ENCODE results near the gene PRX. TPM values are rescaled to one million over a fixed set of nuclear protein-coding genes. Genes with fewer than 3 reads are reported as not detected.
A peak's percentile ranks its signal among the peaks of the same experiment; 100 is the strongest.

The PRX gene
- total and polyA plus RNA-seq, 2 of the 13 experiments (the other 11 are each of a cell fraction or from before 2014, with no cell fraction given) = 0.66 TPM

DNA sequence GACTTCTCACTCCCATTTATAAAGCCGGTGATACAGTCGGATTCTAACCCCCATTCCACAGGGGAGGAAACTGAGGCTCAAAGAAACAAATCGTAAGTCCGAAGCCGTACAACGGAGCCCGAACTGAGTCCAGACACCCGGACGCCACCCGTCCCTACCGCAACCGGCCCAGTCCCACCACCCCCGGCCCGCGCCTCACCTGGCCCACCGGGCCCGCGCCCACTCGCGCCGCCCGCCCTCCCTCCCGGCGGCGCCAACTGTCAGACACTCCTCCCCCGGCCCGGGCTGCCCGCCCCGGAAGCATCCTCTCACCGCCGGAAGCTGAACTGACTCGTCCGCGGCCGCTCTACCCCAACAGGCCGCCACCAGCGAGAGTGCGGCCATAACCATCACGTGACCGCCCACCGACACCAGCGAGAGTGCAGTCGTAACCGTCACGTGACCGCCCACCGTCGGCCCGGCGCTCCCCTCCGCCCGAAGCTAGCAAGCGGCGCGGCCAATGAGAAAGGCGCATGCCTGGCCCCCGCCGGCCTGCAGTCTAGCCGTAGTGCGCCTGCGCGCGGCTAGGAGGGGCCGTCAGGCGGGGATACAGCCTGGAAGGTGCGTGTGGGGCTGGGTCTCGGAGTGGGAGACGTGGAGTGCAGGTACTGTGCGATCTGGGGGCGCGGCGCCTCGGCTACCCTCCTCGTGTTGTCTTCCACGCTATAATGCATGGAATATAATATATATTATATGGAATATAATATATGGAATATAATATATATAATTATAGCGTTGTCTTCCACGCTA is 64.9 kb downstream of the PRX start, which contains the start of the genes C19orf47 and PLD3 (continued):
- TF ChIP-seq, protein P1, sequence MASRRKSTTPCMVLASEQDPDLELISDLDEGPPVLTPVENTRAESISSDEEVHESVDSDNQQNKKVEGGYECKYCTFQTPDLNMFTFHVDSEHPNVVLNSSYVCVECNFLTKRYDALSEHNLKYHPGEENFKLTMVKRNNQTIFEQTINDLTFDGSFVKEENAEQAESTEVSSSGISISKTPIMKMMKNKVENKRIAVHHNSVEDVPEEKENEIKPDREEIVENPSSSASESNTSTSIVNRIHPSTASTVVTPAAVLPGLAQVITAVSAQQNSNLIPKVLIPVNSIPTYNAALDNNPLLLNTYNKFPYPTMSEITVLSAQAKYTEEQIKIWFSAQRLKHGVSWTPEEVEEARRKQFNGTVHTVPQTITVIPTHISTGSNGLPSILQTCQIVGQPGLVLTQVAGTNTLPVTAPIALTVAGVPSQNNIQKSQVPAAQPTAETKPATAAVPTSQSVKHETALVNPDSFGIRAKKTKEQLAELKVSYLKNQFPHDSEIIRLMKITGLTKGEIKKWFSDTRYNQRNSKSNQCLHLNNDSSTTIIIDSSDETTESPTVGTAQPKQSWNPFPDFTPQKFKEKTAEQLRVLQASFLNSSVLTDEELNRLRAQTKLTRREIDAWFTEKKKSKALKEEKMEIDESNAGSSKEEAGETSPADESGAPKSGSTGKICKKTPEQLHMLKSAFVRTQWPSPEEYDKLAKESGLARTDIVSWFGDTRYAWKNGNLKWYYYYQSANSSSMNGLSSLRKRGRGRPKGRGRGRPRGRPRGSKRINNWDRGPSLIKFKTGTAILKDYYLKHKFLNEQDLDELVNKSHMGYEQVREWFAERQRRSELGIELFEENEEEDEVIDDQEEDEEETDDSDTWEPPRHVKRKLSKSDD (CRISPR knock-in tag; IDR thresholded peaks at IDR 0.05; ENCODE audit: low read depth) = peak; percentile 68; the same call in 1 of the 2 replicates

DNA sequence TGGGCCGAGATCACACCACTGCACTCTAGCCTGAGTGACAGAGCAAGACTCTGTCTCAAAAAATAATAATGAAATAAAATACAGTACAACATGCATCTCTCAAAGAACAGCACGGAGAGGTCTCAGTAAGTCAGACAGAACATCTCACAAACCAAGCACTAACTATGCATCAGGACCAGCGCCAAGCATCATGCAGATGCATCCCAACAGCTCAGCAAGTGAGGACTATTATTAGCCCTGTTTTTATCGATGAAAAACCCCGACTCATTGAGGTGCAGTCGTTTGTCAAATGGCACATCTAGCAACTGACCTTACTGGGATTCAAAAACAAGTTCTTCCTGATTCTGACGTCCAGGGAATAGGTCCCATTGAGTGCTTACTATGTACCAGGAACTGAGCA is 68.8 kb downstream of the PRX start:
- H2AFZ ChIP-seq (ENCODE audit: low read length) = no peak overlapping the region
- H3K9me3 ChIP-seq (ENCODE audit: low read length) = no peaks in the 10 kb centered on the region
- H4K20me1 ChIP-seq (ENCODE audit: insufficient read depth, low read length) = no peaks in the 10 kb centered on the region; the same call in 1 of the 2 replicates
- CTCF ChIA-PET (ENCODE audit: low intra/inter-chr PET ratio, low total read pairs) = no interaction called here
- peaks cover 12% of the 10 kb centered on the region for H3K4me1 ChIP-seq (ENCODE audit: insufficient read depth, low read length)
- H3K79me2 ChIP-seq (ENCODE audit: insufficient read depth, low read length) = peaks cover 20% of the 10 kb centered on the region
- BruUV-seq (replicated peaks) = no TSS peak
- FAIRE-seq (no peak), ATAC-seq (no peak), DNase-seq (ENCODE audit: low spot score) (no peak)
- no peak overlapping the region for H3K4me3 ChIP-seq (replicated peaks in 1 of 3; ENCODE audit: insufficient read depth in 1 of 3, low read depth in 2 of 3, low read length in 3 of 3)
- in situ Hi-C loops (cut with HindIII; ENCODE audit: extremely low pct_ligation_motif_present, low pct_unique_long_range_greater_than_20kb) (no loop called here), intact Hi-C loops (cut with micrococcal nuclease; ENCODE audit: unreplicated experiment) (loop anchor here (10.0 kb wide), 1 partner anchor 80 kb away; the partner anchor contains the start of gene SERTAD1)
- 90% methylated on average over 7 of the region's 7 CpGs for WGBS (ENCODE audit: low lambda C conversion rate)
- no peaks in the 10 kb centered on the region; a peak in 1 of 5 replicates for H3K27me3 ChIP-seq (ENCODE audit: control insufficient read depth in 1 of 2, insufficient read depth in 2 of 2, low read length in 2 of 2)
- H3K4me2 ChIP-seq (ENCODE audit: low read depth, low read length) = no peak overlapping the region
- POLR2A ChIA-PET = no interaction called here
- no peak for TF ChIP-seq MXD4 (CRISPR knock-in tag; IDR thresholded peaks at IDR 0.05)
- TF ChIP-seq, protein P2, sequence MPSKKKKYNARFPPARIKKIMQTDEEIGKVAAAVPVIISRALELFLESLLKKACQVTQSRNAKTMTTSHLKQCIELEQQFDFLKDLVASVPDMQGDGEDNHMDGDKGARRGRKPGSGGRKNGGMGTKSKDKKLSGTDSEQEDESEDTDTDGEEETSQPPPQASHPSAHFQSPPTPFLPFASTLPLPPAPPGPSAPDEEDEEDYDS (CRISPR knock-in tag; IDR thresholded peaks at IDR 0.05) = no peak
- no peak for TF ChIP-seq SP4 (CRISPR knock-in tag; IDR thresholded peaks at IDR 0.05)
- TF ChIP-seq, protein P3, sequence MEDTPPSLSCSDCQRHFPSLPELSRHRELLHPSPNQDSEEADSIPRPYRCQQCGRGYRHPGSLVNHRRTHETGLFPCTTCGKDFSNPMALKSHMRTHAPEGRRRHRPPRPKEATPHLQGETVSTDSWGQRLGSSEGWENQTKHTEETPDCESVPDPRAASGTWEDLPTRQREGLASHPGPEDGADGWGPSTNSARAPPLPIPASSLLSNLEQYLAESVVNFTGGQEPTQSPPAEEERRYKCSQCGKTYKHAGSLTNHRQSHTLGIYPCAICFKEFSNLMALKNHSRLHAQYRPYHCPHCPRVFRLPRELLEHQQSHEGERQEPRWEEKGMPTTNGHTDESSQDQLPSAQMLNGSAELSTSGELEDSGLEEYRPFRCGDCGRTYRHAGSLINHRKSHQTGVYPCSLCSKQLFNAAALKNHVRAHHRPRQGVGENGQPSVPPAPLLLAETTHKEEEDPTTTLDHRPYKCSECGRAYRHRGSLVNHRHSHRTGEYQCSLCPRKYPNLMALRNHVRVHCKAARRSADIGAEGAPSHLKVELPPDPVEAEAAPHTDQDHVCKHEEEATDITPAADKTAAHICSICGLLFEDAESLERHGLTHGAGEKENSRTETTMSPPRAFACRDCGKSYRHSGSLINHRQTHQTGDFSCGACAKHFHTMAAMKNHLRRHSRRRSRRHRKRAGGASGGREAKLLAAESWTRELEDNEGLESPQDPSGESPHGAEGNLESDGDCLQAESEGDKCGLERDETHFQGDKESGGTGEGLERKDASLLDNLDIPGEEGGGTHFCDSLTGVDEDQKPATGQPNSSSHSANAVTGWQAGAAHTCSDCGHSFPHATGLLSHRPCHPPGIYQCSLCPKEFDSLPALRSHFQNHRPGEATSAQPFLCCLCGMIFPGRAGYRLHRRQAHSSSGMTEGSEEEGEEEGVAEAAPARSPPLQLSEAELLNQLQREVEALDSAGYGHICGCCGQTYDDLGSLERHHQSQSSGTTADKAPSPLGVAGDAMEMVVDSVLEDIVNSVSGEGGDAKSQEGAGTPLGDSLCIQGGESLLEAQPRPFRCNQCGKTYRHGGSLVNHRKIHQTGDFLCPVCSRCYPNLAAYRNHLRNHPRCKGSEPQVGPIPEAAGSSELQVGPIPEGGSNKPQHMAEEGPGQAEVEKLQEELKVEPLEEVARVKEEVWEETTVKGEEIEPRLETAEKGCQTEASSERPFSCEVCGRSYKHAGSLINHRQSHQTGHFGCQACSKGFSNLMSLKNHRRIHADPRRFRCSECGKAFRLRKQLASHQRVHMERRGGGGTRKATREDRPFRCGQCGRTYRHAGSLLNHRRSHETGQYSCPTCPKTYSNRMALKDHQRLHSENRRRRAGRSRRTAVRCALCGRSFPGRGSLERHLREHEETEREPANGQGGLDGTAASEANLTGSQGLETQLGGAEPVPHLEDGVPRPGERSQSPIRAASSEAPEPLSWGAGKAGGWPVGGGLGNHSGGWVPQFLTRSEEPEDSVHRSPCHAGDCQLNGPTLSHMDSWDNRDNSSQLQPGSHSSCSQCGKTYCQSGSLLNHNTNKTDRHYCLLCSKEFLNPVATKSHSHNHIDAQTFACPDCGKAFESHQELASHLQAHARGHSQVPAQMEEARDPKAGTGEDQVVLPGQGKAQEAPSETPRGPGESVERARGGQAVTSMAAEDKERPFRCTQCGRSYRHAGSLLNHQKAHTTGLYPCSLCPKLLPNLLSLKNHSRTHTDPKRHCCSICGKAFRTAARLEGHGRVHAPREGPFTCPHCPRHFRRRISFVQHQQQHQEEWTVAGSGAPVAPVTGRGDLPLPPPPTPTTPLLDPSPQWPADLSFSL (CRISPR knock-in tag; IDR thresholded peaks at IDR 0.05) = no peak
- TF ChIP-seq ZNF747 (CRISPR knock-in tag; IDR thresholded peaks at IDR 0.05; ENCODE audit: borderline replicate concordance) = no peak
- no peak overlapping the region for H3K27ac ChIP-seq (ENCODE audit: extremely low read length, insufficient read depth, low read length)
- H3K9ac ChIP-seq (ENCODE audit: insufficient read depth, low read depth, low read length) = no peak overlapping the region
- no peaks in the 10 kb centered on the region; a peak in 1 of 5 replicates for H3K36me3 ChIP-seq (replicated peaks in 1 of 2; ENCODE audit: control insufficient read depth in 1 of 2, insufficient read depth in 2 of 2, low read length in 2 of 2)

All from HepG2 (cell line).